Measurements from ENCODE around the gene ACAA2. TPM values are rescaled to one million over a fixed set of nuclear protein-coding genes. Genes with fewer than 3 reads are reported as not detected.
"Not testable (repeated sequence)": the region's sequence is repeated elsewhere in the genome, so short reads cannot be mapped to it uniquely, and the experiment has no call there.

The ACAA2 gene
- total RNA-seq, 1 donor from 2014 or later = 99.0 TPM

DNA sequence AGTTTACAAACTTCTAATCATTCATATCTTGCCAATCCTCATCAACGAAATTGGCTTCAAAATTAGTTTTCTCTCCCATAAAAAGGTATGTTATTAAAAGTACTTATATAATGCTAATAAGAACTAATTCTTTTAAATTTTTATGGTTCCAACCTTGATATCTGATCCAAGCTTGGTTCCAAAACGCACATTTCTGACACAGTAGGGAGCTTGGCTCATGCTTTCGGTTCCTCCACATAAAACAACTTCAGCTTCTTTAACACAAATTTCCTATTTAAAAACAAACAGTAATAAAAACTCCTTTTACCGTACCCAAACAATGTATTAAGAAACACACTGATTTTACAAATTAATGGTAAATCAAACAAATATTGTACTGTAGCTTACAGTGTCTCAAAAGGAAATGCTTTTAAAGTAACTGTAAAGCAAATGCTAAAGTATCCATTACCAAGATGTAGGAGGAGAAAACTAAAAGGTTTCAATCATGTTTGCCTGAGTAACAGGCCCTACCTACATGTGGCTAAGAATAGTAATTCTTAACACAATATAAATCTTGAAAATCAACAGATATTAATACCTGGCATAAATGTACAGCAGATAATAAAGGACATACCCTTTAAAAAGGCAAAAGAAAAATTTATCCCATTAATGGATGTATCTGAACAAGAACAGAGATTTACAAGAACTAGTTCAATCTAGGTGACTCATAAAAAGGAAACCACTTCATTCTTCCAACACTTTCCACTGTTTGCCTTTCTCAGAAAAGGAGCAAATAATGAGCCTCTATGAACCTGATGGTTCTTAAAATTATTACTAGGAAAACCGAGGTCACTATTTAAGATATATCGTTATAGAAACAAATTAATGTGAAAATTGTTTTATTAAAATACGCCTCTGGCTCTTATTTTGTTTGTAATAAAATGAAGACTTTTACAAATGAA lies 17.5 kb downstream of the ACAA2 start:
- peaks cover 9% of the 10 kb centered on the region for H3K4me1 Mint-ChIP-seq (ENCODE audit: unreplicated experiment)
- peaks cover 36% of the 10 kb centered on the region for H3K36me3 Mint-ChIP-seq
- no peak overlapping the region for H3K27ac Mint-ChIP-seq
- no peaks in the 10 kb centered on the region for H3K9me3 Mint-ChIP-seq
- TF ChIP-seq, protein P1, sequence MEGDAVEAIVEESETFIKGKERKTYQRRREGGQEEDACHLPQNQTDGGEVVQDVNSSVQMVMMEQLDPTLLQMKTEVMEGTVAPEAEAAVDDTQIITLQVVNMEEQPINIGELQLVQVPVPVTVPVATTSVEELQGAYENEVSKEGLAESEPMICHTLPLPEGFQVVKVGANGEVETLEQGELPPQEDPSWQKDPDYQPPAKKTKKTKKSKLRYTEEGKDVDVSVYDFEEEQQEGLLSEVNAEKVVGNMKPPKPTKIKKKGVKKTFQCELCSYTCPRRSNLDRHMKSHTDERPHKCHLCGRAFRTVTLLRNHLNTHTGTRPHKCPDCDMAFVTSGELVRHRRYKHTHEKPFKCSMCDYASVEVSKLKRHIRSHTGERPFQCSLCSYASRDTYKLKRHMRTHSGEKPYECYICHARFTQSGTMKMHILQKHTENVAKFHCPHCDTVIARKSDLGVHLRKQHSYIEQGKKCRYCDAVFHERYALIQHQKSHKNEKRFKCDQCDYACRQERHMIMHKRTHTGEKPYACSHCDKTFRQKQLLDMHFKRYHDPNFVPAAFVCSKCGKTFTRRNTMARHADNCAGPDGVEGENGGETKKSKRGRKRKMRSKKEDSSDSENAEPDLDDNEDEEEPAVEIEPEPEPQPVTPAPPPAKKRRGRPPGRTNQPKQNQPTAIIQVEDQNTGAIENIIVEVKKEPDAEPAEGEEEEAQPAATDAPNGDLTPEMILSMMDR (conservative IDR thresholded peaks at IDR 0.05) = no peak
- no peaks in the 10 kb centered on the region for H3K27me3 Mint-ChIP-seq
- no peak overlapping the region for H3K4me3 Mint-ChIP-seq
- DNase-seq (ENCODE audit: extremely low spot score, unreplicated experiment) = no peak

DNA sequence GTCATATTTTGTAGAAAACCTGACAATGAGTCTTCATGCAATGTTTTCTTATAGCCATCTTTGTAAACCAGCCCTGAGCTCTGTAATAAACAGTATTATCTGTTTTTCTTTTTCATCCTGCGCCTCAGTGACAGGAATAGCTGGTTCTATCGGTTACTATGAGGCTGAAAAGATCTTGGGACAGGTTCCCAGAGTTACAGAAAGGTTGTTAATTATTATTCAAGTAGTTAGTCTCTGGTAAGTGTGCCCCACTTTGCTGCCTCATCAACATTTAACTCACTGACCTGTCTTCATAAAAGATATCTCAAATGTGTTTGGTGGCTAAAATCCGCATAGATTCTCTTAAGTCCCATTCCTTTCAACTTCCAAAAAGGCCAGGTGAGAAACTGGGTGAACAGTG lies 18.6 kb downstream of the ACAA2 start:
- TF ChIP-seq, protein P1 (conservative IDR thresholded peaks at IDR 0.05) = no peak
- Mint-ChIP-seq H3K36me3 (peaks cover 30% of the 10 kb centered on the region), H3K4me1 (ENCODE audit: unreplicated experiment) (peaks cover 9% of the 10 kb centered on the region), H3K27me3 (no peaks in the 10 kb centered on the region), H3K9me3 (no peaks in the 10 kb centered on the region), H3K4me3 (no peak overlapping the region), H3K27ac (no peak overlapping the region)
- DNase-seq (ENCODE audit: extremely low spot score, unreplicated experiment) = no peak

DNA sequence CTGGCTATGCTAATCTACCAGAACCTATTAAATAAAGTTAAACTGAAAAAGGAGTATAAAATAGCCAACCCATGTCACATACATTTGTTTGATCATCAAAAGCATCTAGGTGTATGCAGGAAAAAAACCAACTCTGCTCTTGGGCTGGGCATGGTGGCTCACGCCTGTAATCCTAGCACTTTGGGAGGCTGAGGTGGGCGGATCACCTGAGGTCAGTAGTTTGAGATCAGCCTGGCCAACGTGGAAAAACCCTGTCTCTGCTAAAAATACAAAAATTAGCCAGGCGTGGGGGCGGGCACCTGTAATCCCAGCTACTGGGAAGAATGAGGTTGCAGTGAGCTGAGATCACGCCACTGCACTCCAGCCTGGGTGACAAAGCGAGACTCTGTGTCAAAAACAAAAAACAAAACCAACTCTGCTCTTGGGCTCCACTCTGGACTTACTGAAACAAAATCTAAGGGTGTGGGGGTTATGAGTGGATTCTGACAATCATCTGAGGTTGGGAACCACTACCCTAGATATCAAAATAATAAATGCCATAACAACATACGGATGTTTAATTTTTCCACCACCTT lies 23.7 kb downstream of the ACAA2 start:
- not testable (repeated sequence) for H3K4me1 Mint-ChIP-seq (ENCODE audit: unreplicated experiment); H3K9me3 Mint-ChIP-seq; DNase-seq (ENCODE audit: extremely low spot score, unreplicated experiment); H3K27me3 Mint-ChIP-seq; H3K27ac Mint-ChIP-seq; H3K4me3 Mint-ChIP-seq
- peaks cover 27% of the 10 kb centered on the region for H3K36me3 Mint-ChIP-seq

DNA sequence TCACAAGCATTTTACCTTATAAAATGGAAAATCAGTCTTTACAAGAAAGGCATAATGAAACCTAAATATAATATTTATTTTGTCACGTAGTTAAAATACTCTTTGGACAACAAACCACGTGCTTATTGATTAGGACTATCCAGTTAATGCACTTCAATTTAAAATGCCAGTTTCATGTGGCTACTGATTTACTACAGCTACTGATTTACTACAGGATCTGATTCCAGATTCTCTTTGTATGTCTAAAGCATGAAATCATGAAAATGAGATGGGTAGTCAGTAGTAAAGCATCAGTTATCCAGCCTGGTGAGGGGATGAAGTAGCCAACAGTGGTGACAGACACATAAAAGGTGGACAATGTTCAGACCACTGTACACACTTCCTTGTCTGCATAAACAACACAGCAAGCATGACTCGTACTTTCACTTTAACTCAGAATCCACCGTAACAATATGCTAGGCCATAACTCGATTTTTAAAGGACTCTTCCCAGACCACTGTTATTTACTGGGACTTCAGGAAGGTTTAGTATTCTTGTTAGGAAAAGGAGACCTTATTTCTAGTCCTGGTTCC lies 24.9 kb downstream of the ACAA2 start:
- no peak overlapping the region for H3K27ac Mint-ChIP-seq
- H3K4me3 Mint-ChIP-seq = no peak overlapping the region
- no peak for DNase-seq (ENCODE audit: extremely low spot score, unreplicated experiment)
- H3K9me3 Mint-ChIP-seq = no peaks in the 10 kb centered on the region
- H3K4me1 Mint-ChIP-seq (ENCODE audit: unreplicated experiment) = no peaks in the 10 kb centered on the region
- H3K27me3 Mint-ChIP-seq = no peaks in the 10 kb centered on the region
- H3K36me3 Mint-ChIP-seq = peaks cover 23% of the 10 kb centered on the region
- TF ChIP-seq, protein P1 (conservative IDR thresholded peaks at IDR 0.05) = no peak

DNA sequence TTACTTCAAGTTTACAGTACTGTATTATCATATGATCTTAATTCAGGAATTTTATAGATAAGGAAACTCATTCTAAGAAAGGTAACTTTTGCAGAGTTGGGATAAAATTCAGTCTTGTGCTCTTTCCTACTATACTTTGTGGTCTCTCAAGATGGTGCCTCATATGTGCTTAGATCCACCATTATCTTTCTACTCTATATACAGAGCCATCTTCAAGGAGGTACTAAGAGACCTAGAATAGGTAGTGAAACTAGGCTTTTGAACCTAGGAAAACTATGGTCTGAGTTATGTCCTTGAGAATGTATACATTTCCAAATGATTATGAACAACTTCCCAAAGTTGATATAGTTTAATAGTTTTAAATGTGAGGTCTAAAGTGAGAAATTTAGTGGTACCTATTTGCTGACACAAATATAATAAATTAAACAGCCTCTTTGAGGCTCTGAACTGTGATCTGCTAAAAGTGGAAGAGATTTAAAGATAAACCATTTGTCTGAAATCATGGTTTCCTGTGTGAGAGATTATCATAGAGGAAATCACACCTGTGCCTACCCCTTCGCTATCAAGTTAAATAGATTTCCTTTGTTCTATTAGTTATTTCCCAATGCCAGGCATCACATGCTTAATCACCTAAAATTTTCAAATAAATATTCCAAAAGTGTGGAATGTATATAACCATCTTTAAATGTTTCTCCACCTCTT lies 27.2 kb downstream of the ACAA2 start:
- TF ChIP-seq, protein P1 (conservative IDR thresholded peaks at IDR 0.05) = no peak
- Mint-ChIP-seq H3K4me3 (no peak overlapping the region), H3K4me1 (ENCODE audit: unreplicated experiment) (no peaks in the 10 kb centered on the region), H3K27ac (no peak overlapping the region), H3K27me3 (no peaks in the 10 kb centered on the region), H3K36me3 (peaks cover 24% of the 10 kb centered on the region), H3K9me3 (no peaks in the 10 kb centered on the region)
- no peak for DNase-seq (ENCODE audit: extremely low spot score, unreplicated experiment)
